ENCODE measurements around the gene WIPF3.

WIPF3 gene

GRCh38 chr7:29917641-29918040 lies 111.3 kb downstream of the WIPF3 start:
- peaks cover 8% of the 10 kb centered on the region for H3K27me3 Mint-ChIP-seq (ENCODE audit: low read depth)
- no peak overlapping the region for H3K27ac Mint-ChIP-seq
- H3K4me1 Mint-ChIP-seq (ENCODE audit: low read depth): no peaks in the 10 kb centered on the region
- H3K4me3 Mint-ChIP-seq: no peak overlapping the region
- H3K36me3 Mint-ChIP-seq (ENCODE audit: low read depth): no peaks in the 10 kb centered on the region
- H3K9me3 Mint-ChIP-seq: no peaks in the 10 kb centered on the region

DNA sequence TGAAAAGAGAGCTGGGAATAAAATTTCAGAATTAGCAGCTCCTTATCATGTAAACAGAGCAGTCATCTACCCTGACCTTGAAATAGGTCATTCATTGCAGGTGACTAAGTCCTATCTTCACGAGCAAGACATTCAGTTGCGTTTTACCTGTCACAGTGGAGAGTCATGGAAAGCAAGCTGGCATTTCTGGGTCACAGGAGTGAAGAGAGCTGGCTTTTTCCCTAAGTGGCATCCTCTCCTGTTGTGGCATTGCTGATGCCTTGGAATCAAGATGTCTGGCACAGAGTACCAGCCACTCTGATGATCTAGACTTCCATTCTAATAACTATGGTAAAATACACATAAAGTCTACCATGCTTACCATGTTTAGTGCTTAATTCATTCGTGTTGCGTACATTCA lies 112.5 kb downstream of the WIPF3 start:
- no peaks in the 10 kb centered on the region for H3K4me1 Mint-ChIP-seq (ENCODE audit: low read depth)

DNA sequence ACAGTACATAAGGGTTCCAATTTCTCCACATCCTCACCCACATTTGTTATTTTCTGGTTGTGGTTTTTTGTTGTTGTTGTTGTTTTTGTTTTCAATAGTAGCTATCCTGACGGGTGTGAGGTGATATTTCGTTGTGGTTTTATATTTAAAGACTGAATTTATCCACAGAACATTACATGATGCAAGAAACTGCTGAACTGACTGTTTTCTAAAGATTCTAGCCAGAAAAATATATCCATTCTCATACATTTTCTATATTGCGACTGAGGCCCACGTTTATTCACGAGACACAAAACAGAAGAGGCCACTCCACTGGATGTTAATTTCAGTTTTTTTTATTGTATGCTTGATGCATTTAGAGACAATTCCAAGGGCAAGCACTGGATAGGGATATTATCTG lies 113.5 kb downstream of the WIPF3 start:
- Mint-ChIP-seq H3K27ac (no peak overlapping the region), H3K4me1 (ENCODE audit: low read depth) (no peaks in the 10 kb centered on the region), H3K4me3 (no peak overlapping the region), H3K36me3 (ENCODE audit: low read depth) (no peaks in the 10 kb centered on the region), H3K9me3 (no peaks in the 10 kb centered on the region), H3K27me3 (ENCODE audit: low read depth) (peaks cover 8% of the 10 kb centered on the region)

More for the DNA sequence above, 112.5 kb downstream of the WIPF3 start:
- Mint-ChIP-seq H3K36me3 (ENCODE audit: low read depth) (no peaks in the 10 kb centered on the region), H3K27me3 (ENCODE audit: low read depth) (peaks cover 8% of the 10 kb centered on the region), H3K4me3 (no peak overlapping the region), H3K27ac (no peak overlapping the region), H3K9me3 (no peaks in the 10 kb centered on the region)

GRCh38 chr7:29920491-29920890 lies 114.2 kb downstream of the WIPF3 start:
- Mint-ChIP-seq H3K36me3 (ENCODE audit: low read depth) (no peaks in the 10 kb centered on the region), H3K27ac (no peak overlapping the region), H3K27me3 (ENCODE audit: low read depth) (peaks cover 2% of the 10 kb centered on the region), H3K4me1 (ENCODE audit: low read depth) (no peaks in the 10 kb centered on the region), H3K4me3 (no peak overlapping the region), H3K9me3 (no peaks in the 10 kb centered on the region)

- Mint-ChIP-seq H3K27me3 (ENCODE audit: low read depth) (no peaks in the 10 kb centered on the region), H3K4me3 (no peak overlapping the region), H3K27ac (no peak overlapping the region), H3K36me3 (ENCODE audit: low read depth) (no peaks in the 10 kb centered on the region), H3K4me1 (ENCODE audit: low read depth) (no peaks in the 10 kb centered on the region), H3K9me3 (no peaks in the 10 kb centered on the region)
Measured at GRCh38 chr7:29921404-29922010, 115.2 kb downstream of the WIPF3 start.

DNA sequence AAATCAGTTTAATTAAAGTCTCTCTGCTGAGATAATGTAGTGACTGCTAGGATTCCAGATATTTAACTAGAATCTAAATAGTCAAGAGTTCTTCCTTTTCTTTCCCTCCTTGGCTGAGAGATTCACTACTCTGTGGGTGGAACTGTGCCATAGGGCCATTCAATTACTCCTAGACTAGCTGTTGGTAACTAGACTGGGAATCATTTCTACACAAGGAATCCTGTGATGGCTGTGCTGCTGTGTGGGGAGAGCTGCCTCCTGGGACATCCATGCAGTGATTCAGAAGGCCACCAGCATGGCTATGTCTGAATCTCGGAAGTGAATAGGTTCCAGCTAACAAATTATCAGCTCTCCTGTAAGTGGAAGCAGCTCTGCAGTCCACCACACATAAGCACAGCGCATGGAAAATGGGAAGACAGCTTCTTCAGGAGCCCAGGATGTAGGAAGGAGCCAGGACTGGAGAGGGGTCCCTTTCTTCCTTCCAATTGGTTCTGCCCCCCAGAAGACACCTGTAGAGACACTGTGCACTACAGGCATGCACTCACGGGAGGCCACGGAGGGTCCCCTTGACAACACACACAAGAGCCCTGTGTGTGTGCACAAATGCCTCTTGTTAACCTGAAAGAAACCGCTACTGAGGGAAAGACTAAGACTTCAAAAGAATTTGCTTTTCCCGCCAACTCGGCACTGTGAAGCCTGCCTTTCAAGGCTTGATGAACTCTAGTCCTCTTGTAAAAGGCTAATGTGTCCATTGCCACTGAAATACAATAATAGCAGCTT lies 116.8 kb downstream of the WIPF3 start:
- Mint-ChIP-seq H3K9me3 (no peaks in the 10 kb centered on the region), H3K4me1 (ENCODE audit: low read depth) (no peaks in the 10 kb centered on the region), H3K36me3 (ENCODE audit: low read depth) (no peaks in the 10 kb centered on the region), H3K4me3 (no peak overlapping the region), H3K27me3 (ENCODE audit: low read depth) (no peaks in the 10 kb centered on the region), H3K27ac (no peak overlapping the region)

- H3K4me3 Mint-ChIP-seq: no peak overlapping the region
- H3K9me3 Mint-ChIP-seq: no peaks in the 10 kb centered on the region
- H3K4me1 Mint-ChIP-seq (ENCODE audit: low read depth): no peaks in the 10 kb centered on the region
- no peak overlapping the region for H3K27ac Mint-ChIP-seq
- H3K36me3 Mint-ChIP-seq (ENCODE audit: low read depth): no peaks in the 10 kb centered on the region
- no peaks in the 10 kb centered on the region for H3K27me3 Mint-ChIP-seq (ENCODE audit: low read depth)
Measured at GRCh38 chr7:29924006-29924405, 117.7 kb downstream of the WIPF3 start.

DNA sequence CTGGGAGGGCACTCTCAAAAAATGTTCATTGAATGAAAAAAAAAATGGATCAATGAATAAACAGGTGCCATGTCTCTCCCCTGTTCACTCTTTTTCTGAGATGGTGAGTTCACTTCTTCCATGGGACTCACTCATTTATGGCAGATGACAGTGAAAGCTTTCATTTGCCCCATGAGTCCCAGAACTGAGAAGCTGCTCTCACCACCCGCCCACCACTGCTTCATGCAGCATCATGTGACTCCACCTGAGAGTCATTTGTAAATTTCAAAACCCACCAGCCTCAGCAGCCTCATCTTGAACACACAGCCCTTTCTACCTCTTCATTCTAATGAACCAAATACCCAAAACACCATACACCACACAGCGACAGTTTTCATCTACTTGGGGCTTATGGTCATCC lies 118.4 kb downstream of the WIPF3 start:
- no peak overlapping the region for H3K4me3 Mint-ChIP-seq
- no peak overlapping the region for H3K27ac Mint-ChIP-seq
- H3K27me3 Mint-ChIP-seq (ENCODE audit: low read depth): no peaks in the 10 kb centered on the region
- H3K9me3 Mint-ChIP-seq: no peaks in the 10 kb centered on the region
- H3K4me1 Mint-ChIP-seq (ENCODE audit: low read depth): no peaks in the 10 kb centered on the region
- H3K36me3 Mint-ChIP-seq (ENCODE audit: low read depth): no peaks in the 10 kb centered on the region

GRCh38 chr7:29926216-29926615 lies 119.9 kb downstream of the WIPF3 start:
- no peak overlapping the region for H3K4me3 Mint-ChIP-seq
- no peak overlapping the region for H3K27ac Mint-ChIP-seq
- no peaks in the 10 kb centered on the region for H3K36me3 Mint-ChIP-seq (ENCODE audit: low read depth)
- H3K27me3 Mint-ChIP-seq (ENCODE audit: low read depth): no peaks in the 10 kb centered on the region
- H3K9me3 Mint-ChIP-seq: no peaks in the 10 kb centered on the region
- no peaks in the 10 kb centered on the region for H3K4me1 Mint-ChIP-seq (ENCODE audit: low read depth)

GRCh38 chr7:29926741-29927140 lies 120.4 kb downstream of the WIPF3 start:
- Mint-ChIP-seq H3K27ac (no peak overlapping the region), H3K36me3 (ENCODE audit: low read depth) (no peaks in the 10 kb centered on the region), H3K4me1 (ENCODE audit: low read depth) (no peaks in the 10 kb centered on the region), H3K9me3 (no peaks in the 10 kb centered on the region), H3K4me3 (no peak overlapping the region), H3K27me3 (ENCODE audit: low read depth) (no peaks in the 10 kb centered on the region)

DNA sequence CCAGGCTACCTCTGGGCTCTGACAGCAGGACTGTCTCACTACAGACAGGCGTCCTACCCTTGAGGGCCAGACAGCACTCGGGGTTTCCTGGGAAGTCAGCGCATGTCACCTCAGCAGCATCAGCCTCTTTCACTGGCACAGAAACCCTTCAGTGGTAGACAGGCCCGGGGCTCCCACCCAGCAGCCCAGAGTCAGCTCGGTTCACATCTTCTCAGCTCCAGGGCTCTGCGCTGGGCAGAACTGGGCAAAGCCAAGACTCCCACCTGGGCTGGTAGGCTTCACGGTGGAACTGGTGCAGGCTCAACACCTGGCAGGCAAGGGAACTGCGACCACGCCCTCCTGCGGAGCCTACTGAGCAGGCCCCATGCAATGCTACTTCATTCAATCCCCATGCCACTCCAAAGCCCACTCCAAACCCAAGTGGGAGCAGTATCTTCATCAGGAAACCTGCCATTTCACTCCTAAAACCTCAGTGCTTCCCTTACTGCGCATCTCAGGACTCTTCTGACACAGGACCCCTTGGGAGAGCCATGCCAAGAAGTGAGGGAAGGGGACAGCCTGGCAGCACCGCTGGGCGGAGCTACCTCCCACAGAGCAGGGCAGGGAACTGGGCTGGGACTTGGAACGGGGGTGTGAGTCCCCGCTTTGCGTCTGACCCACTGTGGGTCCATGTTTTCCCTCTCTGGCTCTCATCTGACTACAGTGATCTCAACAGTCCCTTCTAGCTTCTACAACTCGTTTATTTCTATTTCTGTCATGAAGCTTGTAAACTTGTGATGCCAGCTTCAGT lies 122.9 kb downstream of the WIPF3 start:
- no peaks in the 10 kb centered on the region for H3K9me3 Mint-ChIP-seq
- H3K27ac Mint-ChIP-seq: no peak overlapping the region

GRCh38 chr7:29935111-29935510 lies 128.8 kb downstream of the WIPF3 start:
- H3K4me1 Mint-ChIP-seq (ENCODE audit: low read depth): no peaks in the 10 kb centered on the region
- no peak overlapping the region for H3K27ac Mint-ChIP-seq
- no peaks in the 10 kb centered on the region for H3K9me3 Mint-ChIP-seq
- H3K27me3 Mint-ChIP-seq (ENCODE audit: low read depth): no peaks in the 10 kb centered on the region
- H3K4me3 Mint-ChIP-seq: no peak overlapping the region
- no peaks in the 10 kb centered on the region for H3K36me3 Mint-ChIP-seq (ENCODE audit: low read depth)

More for the DNA sequence above, 122.9 kb downstream of the WIPF3 start:
- H3K4me3 Mint-ChIP-seq: no peak overlapping the region
- H3K27me3 Mint-ChIP-seq (ENCODE audit: low read depth): no peaks in the 10 kb centered on the region
- no peaks in the 10 kb centered on the region for H3K36me3 Mint-ChIP-seq (ENCODE audit: low read depth)
- H3K4me1 Mint-ChIP-seq (ENCODE audit: low read depth): no peaks in the 10 kb centered on the region

- H3K27ac Mint-ChIP-seq: no peak overlapping the region
- no peaks in the 10 kb centered on the region for H3K36me3 Mint-ChIP-seq (ENCODE audit: low read depth)
- no peaks in the 10 kb centered on the region for H3K9me3 Mint-ChIP-seq
- no peaks in the 10 kb centered on the region for H3K4me1 Mint-ChIP-seq (ENCODE audit: low read depth)
- no peaks in the 10 kb centered on the region for H3K27me3 Mint-ChIP-seq (ENCODE audit: low read depth)
- H3K4me3 Mint-ChIP-seq: no peak overlapping the region
Measured at GRCh38 chr7:29937132-29937531, 130.8 kb downstream of the WIPF3 start.

GRCh38 chr7:29940199-29940598 lies 133.9 kb downstream of the WIPF3 start:
- Mint-ChIP-seq H3K36me3 (ENCODE audit: low read depth) (no peaks in the 10 kb centered on the region), H3K4me3 (no peak overlapping the region), H3K27me3 (ENCODE audit: low read depth) (no peaks in the 10 kb centered on the region), H3K9me3 (no peaks in the 10 kb centered on the region), H3K4me1 (ENCODE audit: low read depth) (no peaks in the 10 kb centered on the region), H3K27ac (no peak overlapping the region)

All from T-helper 1 cell treated with Interleukin-12 subunit alpha and Interleukin-12 subunit beta and Interleukin-4 antibody, amounts not matched to agents 30 μg/mL and 1 μg/mL, for 36 hours (primary cell).